GM19397 (cell line): ENCODE results near the gene CTDNEP1.

Experiments
- ATAC-seq: cut with Tn5 transposase; IDR thresholded peaks from one replicate; pipeline ENCODE4 v1.9.1; 2021; ENCODE audit warnings: mild to moderate bottlenecking, moderate library complexity; ENCODE audit not compliant: unreplicated experiment

The CTDNEP1 gene

DNA sequence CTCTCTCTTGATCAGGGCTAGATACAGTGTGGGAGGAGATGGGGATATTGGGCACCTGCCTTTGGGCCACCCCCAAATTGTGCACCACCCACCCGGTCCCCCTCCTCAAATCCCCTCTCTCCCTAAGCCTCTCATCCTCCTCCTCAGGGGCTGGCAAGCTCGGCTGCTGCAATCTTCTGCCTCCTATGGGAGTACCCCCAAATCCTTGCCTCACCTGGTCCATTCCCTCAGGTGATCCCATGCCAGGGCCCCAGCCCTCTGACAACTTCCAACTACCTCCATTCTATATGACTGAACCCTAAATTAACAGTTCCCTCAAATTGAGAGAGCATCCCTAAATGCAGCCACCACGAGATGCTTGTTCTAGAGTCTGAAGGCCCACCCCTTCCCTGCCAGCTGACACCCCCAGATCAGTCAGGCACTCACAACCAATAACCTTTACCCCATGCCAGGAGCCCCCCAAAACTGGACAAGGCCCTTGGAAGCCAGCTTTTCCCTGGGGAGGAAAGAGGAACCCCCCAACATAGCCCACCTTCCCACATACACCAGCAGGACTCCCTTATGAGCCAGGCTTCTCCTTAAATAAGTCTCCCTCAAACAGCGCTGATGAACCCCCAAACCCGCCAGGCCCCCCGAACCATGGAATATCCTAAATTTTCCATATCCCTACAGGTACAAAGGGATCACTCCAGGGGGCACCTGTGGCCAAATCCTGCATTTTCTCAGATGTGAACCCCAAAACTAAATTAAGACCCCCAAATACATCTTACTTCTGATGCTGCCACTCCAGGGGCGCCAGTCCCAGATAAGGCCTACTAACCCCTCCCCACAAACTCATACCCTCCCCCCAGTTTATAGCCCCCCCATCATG is 35.1 kb downstream of the CTDNEP1 start:
- no peak for ATAC-seq

DNA sequence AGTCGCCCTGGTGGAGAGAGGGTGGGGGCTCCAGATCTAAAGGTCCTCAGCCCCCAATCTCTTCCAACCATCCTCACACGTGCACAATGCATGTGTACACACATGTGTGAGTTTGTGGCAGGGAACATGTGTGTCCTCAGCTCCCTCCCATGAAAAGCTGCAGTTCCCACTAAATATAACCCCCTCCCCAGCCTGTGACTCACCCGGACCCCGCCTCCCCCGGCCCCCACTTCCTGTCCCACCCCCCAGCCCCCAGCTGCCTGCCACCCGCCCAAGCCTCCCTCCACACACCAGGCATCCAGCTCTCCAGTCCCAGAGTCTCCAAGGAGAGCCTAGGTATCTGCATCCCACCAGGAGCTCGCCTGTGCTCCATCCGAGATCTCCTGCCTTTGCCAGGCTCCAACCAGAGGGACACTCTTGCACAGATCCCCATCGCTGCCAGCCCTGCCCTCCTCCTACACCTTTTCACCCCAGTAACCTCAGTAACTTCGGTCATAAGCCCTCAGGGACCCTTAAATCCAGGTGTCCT is 35.8 kb downstream of the CTDNEP1 start:
- no peak for ATAC-seq

DNA sequence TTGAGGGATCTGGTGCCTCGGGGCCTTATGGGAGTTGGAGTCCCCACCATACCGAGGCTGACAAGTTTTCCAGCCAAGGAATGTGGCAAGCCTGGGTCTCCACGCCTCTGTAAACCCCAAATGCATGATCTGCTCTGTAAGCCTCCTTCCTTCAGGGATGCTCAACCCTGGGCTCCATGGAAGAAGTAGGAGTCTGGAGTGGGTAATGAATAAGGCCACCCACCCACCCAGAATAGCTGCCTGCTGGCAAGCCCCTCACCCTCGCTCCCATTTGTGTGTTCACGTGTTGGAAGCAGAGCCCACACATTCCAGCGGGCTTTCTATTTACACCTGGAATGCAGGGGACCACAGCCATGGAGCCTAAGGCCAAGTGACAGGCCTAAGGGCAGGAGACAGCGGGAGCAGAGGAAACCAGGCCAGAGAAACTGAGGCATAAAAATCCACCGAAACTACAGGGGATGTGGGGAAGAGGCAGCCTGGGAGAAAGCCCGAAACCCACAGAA is 36.3 kb downstream of the CTDNEP1 start:
- no peak for ATAC-seq

DNA sequence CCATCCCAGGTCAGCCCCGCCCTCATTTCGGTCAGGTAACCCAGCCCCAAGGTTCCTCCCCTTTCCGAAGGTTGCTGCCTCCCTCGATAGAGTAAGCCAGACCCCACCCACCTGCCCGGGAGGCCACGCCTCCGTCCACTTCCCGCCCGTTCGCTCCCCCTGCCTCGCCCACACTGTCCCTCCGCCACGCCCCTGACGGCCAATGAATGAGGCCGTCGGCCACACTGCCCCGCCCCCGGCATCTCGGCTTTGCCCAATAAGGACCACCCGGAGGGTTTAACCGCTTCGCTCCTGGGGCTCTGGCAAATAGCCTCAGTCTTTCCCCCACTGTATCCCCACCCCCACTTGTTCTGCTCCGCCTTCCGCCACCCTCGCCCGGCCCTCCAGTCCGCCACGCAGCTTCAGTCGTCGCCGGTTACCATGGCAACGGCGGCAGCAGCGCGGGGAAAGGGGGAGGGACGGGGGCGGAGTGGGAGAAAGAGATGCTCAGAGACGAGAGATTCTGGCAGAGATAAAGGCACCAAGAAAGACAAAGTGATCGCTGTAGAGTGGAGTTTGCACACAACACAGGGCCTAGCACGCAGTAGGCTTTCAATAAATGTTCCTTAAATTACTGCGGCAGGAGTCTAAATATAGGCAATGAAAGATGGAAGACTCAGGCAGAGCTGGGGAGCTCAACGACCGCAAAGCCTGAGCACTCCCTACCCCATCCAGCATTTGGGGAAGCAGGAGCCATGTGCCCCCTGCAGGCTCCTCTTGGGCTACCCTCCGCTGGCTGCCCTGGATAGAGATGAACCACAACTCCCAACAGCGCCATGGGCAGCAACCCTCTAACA is 37.0 kb downstream of the CTDNEP1 start:
- ATAC-seq: peak; percentile 84

DNA sequence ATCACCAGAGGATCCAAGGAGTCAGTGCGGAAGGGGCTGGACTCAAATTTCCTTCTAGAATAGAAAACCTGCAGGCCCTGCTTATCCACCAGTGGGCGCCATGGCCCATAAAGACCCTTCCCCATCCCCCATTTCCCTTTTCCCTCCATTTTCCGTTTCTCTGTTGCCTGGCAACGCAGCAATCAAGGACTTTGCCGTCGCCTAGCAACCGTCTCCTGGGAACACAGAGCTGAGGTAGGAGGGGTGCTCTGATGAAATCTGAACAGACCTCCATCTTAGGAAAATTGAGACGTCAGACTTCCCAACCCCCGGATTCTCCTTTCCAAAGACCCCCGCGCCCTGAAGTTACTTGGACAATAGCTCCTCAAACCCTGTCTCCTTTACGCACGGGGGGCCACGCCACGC is 37.6 kb downstream of the CTDNEP1 start:
- ATAC-seq: no peak

DNA sequence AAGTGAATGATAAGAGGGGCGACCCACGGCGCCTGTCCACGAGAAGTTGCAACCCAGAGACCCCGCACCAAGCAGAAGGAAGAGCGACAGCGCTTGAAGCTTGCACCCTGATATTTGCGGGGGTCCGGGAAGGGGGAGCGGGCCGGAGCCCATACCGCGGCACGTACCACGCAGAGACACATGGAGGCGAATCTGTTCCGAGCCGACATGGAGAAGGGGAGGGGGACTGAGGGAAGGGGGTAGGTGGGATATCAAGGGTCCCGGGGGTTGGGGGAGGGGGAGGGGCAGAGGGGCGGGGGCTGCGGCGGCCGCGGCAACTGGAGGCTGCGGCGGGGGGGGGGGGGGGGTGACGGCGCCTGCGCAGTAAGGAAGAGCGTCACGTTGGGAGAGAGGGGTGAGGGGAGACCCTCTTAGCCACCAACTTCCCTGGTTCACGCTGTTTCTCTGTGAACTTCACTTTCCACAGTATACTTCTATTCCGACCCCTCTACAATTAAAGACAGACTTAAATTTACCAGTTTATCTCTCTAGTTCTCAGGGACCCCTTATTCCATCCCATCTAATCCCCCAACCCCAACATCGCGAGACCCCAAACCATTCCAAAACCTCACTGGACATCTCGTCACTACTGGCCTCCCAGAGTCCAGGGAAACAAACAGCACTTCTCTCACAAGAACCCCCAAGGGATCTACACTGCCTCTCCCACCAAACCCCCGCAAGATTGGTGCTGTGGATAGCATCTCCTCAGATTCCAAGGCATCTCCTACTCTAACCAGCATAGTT is 39.9 kb downstream of the CTDNEP1 start:
- ATAC-seq: no peak

DNA sequence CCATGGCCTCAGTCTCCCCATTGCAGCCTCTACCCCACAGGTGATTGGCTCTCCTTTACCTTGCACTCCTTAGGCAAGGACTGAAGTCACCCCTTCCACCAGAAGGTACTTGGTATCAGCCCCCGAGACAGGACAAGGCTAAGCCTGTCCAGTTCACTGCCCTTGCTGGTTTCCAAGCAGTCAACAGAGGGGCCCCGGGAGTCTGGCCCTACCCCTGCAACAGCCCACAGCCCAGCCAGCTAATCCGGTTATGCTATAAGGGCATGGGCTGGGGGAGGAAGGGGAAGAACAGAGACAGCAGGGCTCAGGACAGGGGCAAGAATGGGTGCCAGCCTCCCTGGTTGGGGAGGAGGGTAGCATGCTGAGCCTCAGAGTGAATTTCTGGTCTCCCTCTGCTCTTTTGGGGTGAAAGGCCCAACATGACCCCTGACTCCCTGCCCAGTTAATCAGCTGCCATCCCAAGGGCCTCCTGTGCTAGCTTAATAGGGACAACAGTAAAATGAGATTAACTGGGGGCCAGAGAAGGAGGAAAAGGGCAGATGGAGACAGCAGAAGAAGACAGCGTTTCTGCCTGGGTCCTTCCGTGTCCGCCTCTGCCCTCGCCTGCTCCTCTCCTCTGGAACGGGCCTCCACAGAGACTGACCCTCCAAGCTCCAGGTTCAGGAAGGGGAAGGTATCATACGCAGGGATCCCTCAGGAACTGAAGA is 42.6 kb downstream of the CTDNEP1 start:
- ATAC-seq: no peak

DNA sequence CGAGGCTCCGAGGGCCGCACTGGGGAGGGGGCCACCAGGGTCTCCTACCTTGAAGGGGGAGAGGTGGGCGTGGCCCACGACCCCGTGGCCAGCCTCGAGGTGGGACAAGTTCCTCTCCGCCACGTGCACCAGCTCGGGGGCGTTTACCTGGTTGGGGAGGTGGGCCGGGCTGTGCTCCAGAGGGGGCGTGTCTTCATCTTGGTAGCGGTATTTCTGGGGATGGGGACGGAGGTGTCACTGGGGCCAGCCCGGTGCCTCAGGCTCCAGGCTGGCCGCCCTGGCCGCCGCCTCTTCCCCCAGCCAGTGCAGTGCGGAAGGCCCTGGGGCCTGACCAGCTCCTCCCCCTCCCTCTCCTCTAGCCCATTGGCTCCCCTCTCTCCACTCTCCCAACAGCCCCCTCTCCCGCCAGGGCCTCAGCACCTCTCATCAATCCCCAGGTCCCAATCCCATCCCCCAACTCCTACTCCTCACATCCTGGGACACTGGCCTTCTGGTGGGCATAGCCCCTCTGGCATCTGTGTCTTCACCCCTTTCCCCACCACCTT is 43.4 kb downstream of the CTDNEP1 start:
- no peak for ATAC-seq

DNA sequence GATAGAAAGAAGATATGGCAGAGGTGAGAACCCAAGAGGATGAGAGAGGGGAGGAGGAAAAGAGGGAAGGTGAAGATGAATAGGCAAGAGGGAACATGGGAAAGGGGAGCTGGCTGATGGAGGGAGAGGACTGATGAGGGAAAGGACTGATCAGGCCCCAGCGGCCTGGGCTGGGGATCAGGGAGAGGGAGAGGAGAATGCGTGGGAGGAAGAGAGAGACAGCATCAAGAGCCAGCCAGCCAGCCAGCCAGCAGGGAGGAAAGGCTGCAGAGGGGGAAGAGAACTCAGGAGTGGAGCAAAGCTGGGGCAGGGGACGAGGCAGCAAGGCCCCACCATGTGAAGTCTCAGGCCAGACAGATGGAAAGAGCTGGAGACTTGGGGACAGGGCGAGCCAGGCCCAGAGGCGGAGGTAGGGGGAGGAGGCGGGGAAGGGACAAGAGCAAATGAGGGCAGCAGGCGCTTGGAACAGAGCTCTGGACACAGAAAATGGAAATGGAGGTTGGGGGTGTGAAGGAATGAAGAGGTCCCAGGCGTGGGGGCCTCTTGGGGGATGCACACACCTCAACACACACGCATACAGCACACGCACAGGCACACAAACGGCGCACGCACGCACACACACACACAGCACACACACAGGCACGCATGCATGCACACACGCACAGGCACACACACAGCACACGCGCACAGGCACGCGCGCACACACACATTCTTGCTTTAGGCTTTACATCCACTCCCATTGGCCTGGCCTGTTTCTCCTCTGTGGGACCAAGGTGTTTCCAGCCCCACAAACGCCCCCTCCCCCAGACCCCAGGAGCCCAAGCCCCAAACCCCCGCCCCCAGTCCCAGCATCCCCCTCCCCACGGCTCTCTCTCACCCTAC is 44.2 kb downstream of the CTDNEP1 start:
- ATAC-seq: no peak

DNA sequence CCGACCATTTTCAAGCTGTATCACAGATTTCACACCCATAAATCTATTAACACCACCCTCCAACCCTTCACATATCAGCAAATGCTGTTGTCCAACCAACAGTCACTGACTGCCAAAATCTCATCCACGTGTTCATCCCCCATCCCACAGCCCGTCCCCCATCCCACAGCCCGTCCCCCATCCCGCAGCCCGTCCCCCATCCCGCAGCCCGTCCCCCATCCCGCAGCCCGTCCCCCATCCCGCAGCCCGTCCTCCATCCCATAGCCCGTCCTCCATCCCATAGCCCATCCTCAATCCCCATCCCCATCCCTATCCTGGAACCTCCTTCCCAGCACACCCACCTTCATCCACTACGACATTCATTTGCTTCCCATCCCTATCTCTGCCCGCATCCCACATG is 46.0 kb downstream of the CTDNEP1 start:
- ATAC-seq: no peak

DNA sequence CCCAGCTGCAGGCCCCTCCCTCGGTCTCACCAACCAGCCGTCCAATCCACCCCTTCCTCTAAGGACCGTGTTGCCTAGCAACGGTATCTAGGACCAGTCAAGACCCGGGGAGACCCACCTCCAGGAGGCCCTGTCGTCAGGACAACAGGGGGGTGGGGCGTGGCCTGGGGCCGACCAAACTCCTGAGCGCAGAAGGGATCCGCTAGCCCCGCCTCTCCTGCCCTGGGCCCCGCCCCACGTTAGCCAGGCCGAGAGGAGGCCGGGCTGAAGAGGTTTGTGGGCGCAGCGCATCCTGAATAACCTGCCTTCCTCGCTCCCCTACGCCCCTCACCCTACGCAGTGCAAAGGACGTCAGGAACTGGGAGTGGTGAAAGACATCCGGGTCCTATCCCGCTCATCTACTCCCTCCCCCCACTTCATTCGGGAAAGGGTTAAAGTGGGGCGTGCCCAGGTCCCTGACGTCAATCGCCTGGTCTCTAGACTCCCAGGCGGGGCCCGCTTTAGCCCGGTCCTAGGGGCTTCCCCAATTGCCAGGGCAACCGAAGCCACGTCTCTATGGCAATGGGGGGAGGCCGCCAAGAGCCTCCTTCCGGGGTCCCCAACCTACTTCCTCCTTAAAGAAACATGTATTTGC is 46.6 kb downstream of the CTDNEP1 start:
- ATAC-seq: peak; percentile 83

DNA sequence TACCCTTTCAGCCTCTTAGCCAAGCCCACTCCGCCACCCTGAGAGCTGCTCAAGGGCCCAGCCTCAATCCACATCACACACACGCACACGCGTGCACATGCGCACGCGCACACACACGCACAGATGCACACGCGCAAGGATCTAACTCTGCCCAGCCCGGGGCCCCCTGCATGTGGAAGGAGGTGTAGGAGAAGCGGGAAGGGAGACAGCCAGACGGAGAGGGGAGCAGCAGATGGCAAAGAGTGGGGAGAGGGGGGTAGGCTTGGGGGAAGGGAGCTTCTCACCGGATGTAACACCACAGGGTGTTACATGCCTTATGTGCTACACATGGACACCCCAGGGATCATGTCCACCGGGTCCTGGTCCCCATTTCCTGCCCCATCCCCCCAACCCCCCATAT is 47.2 kb downstream of the CTDNEP1 start:
- ATAC-seq: no peak

DNA sequence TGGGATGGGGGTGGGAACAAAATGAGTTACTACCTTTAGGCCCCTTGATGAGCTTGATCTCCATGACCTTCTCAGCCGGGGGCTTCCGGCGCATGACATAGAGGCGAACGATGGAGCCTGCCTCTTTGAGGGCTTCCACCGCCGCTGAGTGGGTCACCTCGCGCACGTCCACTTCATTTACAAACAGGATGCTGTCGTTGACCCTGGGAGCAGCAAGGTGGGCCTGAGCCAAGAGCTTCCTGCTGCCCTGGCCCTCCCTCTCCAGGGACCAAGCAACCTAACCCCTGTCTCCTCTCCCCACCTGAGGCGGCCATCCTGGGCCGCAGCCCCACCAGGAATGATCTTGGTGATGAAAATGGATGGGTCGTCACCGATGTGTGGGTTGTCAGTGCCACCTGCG is 48.1 kb downstream of the CTDNEP1 start:
- ATAC-seq: no peak

DNA sequence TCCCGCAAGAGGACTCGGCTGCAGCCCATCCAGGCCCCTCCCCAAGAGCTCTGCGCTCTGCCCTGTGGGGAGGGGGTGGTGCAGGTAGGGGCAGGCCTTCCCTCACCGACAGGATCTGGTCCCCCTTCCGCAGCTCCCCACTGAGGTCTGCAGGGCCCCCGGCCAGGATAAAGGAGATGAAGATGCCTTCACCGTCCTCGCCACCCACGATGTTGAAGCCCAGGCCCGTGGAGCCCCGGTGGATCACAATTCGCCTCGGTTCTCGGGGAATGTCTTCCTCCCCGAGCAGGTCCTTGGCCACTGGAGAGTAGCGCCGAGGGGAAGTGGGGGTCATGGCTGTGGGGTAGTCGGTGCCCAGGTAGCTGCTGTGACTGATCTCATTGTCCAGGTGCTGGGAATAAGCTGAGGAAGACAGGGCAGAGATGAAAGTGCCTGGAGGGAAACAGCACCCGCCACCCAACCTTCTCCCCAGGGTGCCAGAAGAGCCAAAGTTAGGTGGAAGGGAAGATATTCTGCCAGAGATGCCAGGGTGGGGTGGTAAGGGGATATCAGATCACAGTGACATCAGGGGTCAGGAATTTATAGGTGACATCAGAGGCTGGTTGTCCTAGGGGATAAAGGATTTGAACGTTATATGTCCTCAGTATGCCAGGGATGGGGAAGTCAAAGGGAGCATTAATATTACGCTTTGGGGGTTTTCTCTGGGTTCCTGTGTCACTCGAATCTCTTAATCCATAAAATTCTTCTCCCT is 54.7 kb downstream of the CTDNEP1 start:
- no peak for ATAC-seq

DNA sequence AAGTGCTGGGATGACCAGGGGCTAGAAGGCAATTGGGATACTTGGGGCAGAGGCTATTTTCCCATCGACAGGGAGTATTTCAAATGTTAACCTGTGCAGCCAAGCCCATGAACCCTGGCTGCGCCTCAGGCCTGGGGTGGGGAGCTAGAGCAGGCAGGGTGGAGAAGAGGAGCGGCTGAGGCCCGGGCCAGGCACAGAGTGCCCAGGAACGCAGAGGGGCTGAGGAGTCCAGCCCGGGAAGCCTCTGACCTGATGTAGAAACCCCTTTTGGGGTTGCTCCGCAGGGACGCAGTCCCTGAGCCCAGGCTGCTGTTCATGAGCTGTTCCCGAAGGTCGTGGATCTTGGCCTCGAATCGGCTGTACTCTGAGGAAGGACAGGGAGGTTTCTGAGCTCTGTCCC is 55.6 kb downstream of the CTDNEP1 start:
- no peak for ATAC-seq
